Large intestine (tissue), 3 donors: ENCODE data around the gene GOLGA6D. TPM values are rescaled to one million over a fixed set of nuclear protein-coding genes. Genes with fewer than 3 reads are reported as not detected.
A peak's percentile ranks its signal among the peaks of the same experiment; 100 is the strongest.
"Not testable (repeated sequence)": the region's sequence is repeated elsewhere in the genome, so short reads cannot be mapped to it uniquely, and the experiment has no call there.

Experiments used
- DNase-seq, 2 donors: peaks; one replicate each; pipeline versions ENCODE4 v3.0.0 to v3.0.0-alpha.2; 2013
- H3K27ac ChIP-seq: one replicate; pipeline ENCODE4 v1.5.1; 2013; ENCODE audit warnings: low read length
- H3K27me3 ChIP-seq: 2 replicates; pipeline ENCODE4 v1.6.1; 2013; ENCODE audit warnings: low read length; ENCODE audit not compliant: control insufficient read depth, insufficient read depth
- H3K36me3 ChIP-seq: 2 replicates; pipeline ENCODE4 v1.6.1; 2013; ENCODE audit warnings: low read length; ENCODE audit not compliant: control insufficient read depth, insufficient read depth
- H3K4me1 ChIP-seq: one replicate; pipeline ENCODE4 v1.6.1; 2013; ENCODE audit warnings: low read length; ENCODE audit not compliant: control insufficient read depth, insufficient read depth
- H3K4me3 ChIP-seq: one replicate; pipeline ENCODE4 v1.5.1; 2013; ENCODE audit warnings: low read length
- H3K9me3 ChIP-seq: one replicate; pipeline ENCODE4 v1.6.1; 2013; ENCODE audit warnings: mild to moderate bottlenecking, low read depth, low read length, moderate library complexity; ENCODE audit not compliant: control insufficient read depth
- WGBS: methylation state at CpG from one replicate; pipeline ENCODE4 v1.1.5; 2013; ENCODE audit warnings: low lambda C conversion rate; ENCODE audit not compliant: insufficient coverage; 5-methylcytosine and 5-hydroxymethylcytosine counted together
- polyA plus RNA-seq: library from polyadenylated mRNA; unstranded; fragments of 120-200 nt; gene quantifications from one replicate; pipeline ENCODE4 v1.2.1, GENCODE V29; 2013

Gene GOLGA6D
- polyA plus RNA-seq, 1 donor = 0.04 TPM

DNA sequence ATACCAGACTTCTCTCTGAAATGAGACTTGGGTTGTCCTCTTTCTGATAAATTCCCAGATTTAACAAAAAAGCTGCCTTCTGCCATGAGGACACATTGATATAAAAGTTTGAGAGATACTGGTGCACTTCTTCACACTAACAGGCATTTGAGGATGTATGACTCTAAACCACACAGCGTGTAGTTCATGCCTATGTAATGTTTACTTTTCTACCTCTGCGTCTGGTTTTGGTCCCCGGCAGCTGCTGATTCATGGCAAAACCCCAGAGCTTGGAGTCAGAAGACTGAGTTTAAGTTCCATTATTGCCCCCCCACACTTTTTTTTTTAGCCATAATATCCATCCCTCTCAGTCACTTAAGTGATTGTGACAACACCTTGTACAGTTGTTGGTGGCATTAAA is 1.5 kb downstream of the GOLGA6D start:
- no CpG with 5 or more reads among the region's 3 CpGs for WGBS

DNA sequence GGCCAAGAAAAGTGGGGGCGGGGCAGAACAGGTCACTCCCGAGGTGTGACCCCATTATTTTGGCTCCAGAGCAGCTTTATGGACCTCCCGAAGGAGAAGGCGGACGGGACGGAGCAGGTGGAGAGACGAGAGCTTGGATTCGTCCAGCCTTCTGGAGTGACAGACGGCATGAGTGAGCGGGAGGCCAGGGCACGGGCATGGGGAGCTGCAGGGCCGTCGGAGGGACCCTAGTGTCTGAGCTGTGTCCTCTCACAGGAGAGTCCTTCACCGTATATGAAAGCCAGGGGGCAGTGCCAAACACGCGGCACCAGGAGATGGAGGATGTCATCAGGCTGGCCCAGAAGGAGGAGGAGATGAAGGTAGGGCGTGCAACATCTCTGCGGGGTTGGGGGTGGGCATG is 11.0 kb downstream of the GOLGA6D start:
- not testable (repeated sequence) for DNase-seq, H3K27ac ChIP-seq, H3K36me3 ChIP-seq, H3K4me3 ChIP-seq, H3K4me1 ChIP-seq, H3K27me3 ChIP-seq, H3K9me3 ChIP-seq
- no CpG with 5 or more reads among the region's 18 CpGs for WGBS

More for the DNA sequence above, 1.5 kb downstream of the GOLGA6D start:
- H3K4me1 ChIP-seq, H3K27me3 ChIP-seq, H3K9me3 ChIP-seq, DNase-seq, H3K4me3 ChIP-seq, H3K36me3 ChIP-seq, H3K27ac ChIP-seq: not testable (repeated sequence)

- H3K4me3 ChIP-seq, DNase-seq, H3K36me3 ChIP-seq, H3K4me1 ChIP-seq, H3K27me3 ChIP-seq, H3K27ac ChIP-seq, H3K9me3 ChIP-seq: not testable (repeated sequence)
- no CpG with 5 or more reads among the region's 13 CpGs for WGBS
Observed at GRCh38 chr15:75298541-75299310, 16.1 kb downstream of the GOLGA6D start.

GRCh38 chr15:75299311-75299688 is 16.7 kb downstream of the GOLGA6D start:
- H3K9me3 ChIP-seq, H3K27me3 ChIP-seq, H3K4me3 ChIP-seq, DNase-seq, H3K27ac ChIP-seq, H3K36me3 ChIP-seq, H3K4me1 ChIP-seq: not testable (repeated sequence)
- no CpG with 5 or more reads among the region's 6 CpGs for WGBS

- 40% methylated on average over 2 of the region's 6 CpGs for WGBS
- not testable (repeated sequence) for H3K4me3 ChIP-seq, H3K27me3 ChIP-seq, H3K4me1 ChIP-seq, DNase-seq, H3K9me3 ChIP-seq, H3K36me3 ChIP-seq, H3K27ac ChIP-seq
Observed at GRCh38 chr15:75300026-75300425, 17.4 kb downstream of the GOLGA6D start.

GRCh38 chr15:75302318-75302717 is 19.7 kb downstream of the GOLGA6D start:
- Histone ChIP-seq H3K36me3 (no peaks in the 10 kb centered on the region), H3K4me3 (no peak overlapping the region), H3K27ac (no peak overlapping the region), H3K9me3 (no peaks in the 10 kb centered on the region), H3K4me1 (no peaks in the 10 kb centered on the region), H3K27me3 (peaks cover 11% of the 10 kb centered on the region)
- no peak for DNase-seq
- no CpG with 5 or more reads among the region's 9 CpGs for WGBS

- H3K27me3 ChIP-seq = peaks cover 11% of the 10 kb centered on the region
- not testable (repeated sequence) for H3K4me3 ChIP-seq, H3K9me3 ChIP-seq, H3K27ac ChIP-seq, H3K36me3 ChIP-seq, DNase-seq, H3K4me1 ChIP-seq
- no CpG with 5 or more reads among the region's 4 CpGs for WGBS
Observed at GRCh38 chr15:75302753-75303152, 20.1 kb downstream of the GOLGA6D start.

- Histone ChIP-seq H3K27me3 (peaks cover 18% of the 10 kb centered on the region), H3K4me3 (no peak overlapping the region), H3K36me3 (no peaks in the 10 kb centered on the region), H3K9me3 (no peaks in the 10 kb centered on the region), H3K27ac (no peak overlapping the region), H3K4me1 (no peaks in the 10 kb centered on the region)
- DNase-seq = no peak
- no CpG with 5 or more reads among the region's 3 CpGs for WGBS
Observed at GRCh38 chr15:75306188-75306587, 23.6 kb downstream of the GOLGA6D start.

GRCh38 chr15:75307778-75308390 is 25.2 kb downstream of the GOLGA6D start:
- peak; percentile 66 to 76 for DNase-seq
- WGBS = 83% methylated on average over 5 of the region's 15 CpGs

GRCh38 chr15:75309711-75310110 is 27.1 kb downstream of the GOLGA6D start:
- H3K4me3 ChIP-seq = no peak overlapping the region
- H3K27me3 ChIP-seq = peaks cover 13% of the 10 kb centered on the region
- no peaks in the 10 kb centered on the region for H3K9me3 ChIP-seq
- no peaks in the 10 kb centered on the region for H3K36me3 ChIP-seq
- no peak overlapping the region for H3K27ac ChIP-seq
- no peaks in the 10 kb centered on the region for H3K4me1 ChIP-seq
- DNase-seq = no peak

More at GRCh38 chr15:75307778-75308390, 25.2 kb downstream of the GOLGA6D start:
- Histone ChIP-seq H3K4me3 (no peak overlapping the region), H3K27ac (no peak overlapping the region), H3K9me3 (no peaks in the 10 kb centered on the region), H3K4me1 (no peaks in the 10 kb centered on the region), H3K36me3 (no peaks in the 10 kb centered on the region), H3K27me3 (peaks cover 18% of the 10 kb centered on the region)

- H3K36me3 ChIP-seq, H3K27me3 ChIP-seq, DNase-seq, H3K27ac ChIP-seq, H3K9me3 ChIP-seq, H3K4me3 ChIP-seq, H3K4me1 ChIP-seq: not testable (repeated sequence)
- WGBS = no CpG with 5 or more reads among the region's 1 CpG
Observed at GRCh38 chr15:75312548-75312947, 29.9 kb downstream of the GOLGA6D start.
